GM12801 (cell line): Measurements from ENCODE around the gene RAD51B.

ENCODE experiments used
- TF ChIP-seq, protein P1 (sequence below): IDR thresholded peaks from one replicate; pipeline ENCODE4 v1.5.1; 2011; ENCODE audit warnings: control low read depth; ENCODE audit not compliant: insufficient read length; ENCODE audit errors: extremely low read depth

RAD51B gene

GRCh38 chr14:68628605-68629310 is 809.2 kb downstream of the RAD51B start:
- TF ChIP-seq, protein P1, sequence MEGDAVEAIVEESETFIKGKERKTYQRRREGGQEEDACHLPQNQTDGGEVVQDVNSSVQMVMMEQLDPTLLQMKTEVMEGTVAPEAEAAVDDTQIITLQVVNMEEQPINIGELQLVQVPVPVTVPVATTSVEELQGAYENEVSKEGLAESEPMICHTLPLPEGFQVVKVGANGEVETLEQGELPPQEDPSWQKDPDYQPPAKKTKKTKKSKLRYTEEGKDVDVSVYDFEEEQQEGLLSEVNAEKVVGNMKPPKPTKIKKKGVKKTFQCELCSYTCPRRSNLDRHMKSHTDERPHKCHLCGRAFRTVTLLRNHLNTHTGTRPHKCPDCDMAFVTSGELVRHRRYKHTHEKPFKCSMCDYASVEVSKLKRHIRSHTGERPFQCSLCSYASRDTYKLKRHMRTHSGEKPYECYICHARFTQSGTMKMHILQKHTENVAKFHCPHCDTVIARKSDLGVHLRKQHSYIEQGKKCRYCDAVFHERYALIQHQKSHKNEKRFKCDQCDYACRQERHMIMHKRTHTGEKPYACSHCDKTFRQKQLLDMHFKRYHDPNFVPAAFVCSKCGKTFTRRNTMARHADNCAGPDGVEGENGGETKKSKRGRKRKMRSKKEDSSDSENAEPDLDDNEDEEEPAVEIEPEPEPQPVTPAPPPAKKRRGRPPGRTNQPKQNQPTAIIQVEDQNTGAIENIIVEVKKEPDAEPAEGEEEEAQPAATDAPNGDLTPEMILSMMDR, result no peak

GRCh38 chr14:68630081-68630571 is 810.5 kb downstream of the RAD51B start:
- TF ChIP-seq, protein P1, result no peak

DNA sequence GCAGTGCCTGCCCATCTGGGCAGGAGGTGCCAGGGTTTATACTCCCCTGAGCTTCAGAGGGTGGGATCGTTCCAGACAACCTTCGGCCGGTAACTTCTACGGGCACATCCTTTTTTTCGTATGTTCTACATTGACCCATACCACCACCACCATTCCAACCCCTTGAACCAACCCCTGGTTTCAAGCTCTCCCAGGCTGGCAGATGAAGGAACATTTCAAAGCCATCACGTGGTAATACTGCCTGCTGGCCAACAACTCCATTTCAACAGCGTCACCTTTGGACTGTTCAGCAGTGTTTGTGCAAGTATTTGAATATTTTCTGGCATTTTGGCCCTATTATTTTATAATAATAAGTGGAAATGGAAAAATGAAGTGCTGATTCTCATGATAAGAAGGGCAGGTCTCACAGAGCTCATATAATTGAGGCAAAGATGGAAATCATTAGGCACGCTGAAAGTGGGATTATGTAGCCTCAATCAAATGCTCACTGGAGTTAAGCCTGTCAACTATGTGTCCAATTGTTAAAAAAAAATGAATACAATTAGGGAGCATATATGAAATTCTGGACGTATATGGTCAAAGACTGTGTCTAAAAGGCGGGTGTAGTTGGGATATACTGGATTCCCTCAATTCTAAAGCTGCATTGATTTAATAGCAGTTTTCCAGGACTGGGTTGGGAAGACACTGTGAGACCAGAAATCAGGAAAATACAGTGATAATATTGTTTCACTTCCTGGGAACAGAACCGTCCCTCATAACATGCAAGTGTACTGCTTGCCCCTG is 811.2 kb downstream of the RAD51B start:
- TF ChIP-seq, protein P1, result no peak

DNA sequence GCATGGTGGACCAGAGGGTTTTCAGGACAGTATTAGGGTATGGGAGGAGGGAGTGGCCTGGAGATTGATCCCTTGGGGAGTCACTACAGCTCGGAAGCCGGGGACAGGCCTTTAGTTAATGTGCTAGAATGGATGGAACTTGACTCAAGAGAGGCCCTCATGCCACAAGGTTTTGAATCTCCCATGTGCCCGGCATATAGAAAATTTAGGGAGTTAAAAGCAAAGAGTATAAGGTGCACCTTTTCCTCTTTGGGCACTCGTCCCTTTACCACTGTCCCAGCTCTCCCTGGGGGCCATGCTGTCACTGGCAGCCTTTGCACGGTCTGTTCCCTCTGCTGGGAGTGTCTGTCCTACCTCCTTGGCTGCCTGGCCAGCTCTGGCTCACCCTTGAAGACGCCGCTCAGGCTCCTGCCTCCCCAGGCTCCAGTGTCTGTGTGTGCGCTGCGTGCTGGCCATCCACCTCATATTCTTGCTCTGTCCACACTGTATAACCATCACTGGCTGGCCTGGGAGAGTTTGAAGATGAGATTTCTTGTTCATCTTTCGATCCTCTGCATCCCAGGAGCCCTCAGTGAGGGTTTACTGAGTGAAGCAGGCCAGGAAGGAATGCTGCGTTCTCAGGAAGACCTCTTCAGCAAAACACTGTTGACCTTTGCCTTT is 811.9 kb downstream of the RAD51B start:
- TF ChIP-seq, protein P1, result no peak

GRCh38 chr14:68632054-68632895 is 812.7 kb downstream of the RAD51B start:
- TF ChIP-seq, protein P1, result no peak

DNA sequence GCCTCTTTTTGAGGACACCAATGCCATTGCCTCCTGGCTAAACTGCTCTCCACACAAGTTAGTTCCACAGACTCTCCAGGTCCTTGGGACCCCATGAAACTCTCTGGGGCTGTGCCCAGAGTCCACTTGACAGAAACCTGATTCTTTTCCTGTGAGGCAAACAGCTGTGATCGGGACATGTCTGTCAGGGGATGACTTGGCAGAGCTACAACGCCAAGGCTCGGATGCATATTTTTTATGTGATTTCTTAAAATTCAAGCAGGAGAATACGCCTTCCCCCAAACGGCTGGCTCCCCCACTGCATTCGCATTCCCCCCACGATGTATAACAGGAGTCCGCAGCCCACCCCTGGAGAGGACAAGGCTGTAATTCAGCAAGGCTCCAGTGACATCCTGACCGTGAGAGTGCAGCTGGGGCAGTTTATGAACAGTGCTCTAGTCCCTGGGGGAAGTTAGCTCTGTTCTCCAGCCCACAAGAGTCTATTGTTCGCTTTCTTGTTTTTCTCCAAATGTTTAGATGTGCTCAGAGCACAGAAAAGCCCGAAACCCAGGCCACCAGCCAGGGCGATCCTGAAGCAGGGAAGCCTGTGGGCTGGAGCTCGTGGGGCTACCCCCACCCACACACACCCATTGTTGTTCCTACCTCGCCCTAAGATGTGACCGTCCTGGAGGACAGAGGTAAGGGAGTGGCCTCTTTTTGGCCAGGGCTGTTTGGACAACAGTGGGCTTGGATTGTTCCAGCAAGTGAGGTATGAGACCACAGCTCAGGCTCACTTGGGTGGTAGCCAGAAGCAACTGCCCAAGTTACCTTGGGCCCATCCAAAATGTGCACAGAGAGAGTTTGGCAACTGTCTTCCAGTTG is 813.8 kb downstream of the RAD51B start:
- TF ChIP-seq, protein P1, result no peak
